Heart left ventricle (tissue), 16 donors: ENCODE measurements around the gene CCDC68. TPM values are rescaled to one million over a fixed set of nuclear protein-coding genes. Genes with fewer than 3 reads are reported as not detected.

ENCODE experiments used
- ATAC-seq, 4 donors: fragments of 200-7000 bp; cut with Tn5 transposase; one replicate each; pipeline ENCODE4 v1.9.1; 2020 to 2022; ENCODE audit warnings: moderate library complexity in 4 of 4, mild to moderate bottlenecking in 3 of 4, moderate number of reproducible peaks in 1 of 4
- DNase-seq, 5 donors: peaks; one replicate each; pipeline ENCODE4 v3.0.0-alpha.2; 2020
- H3K27ac ChIP-seq, 12 donors: fragments of 200-600 bp; sonication (generic) in 4 of 12; one replicate each; pipeline versions ENCODE4 v1.5.0 to v1.8.0; 2016 to 2022; ENCODE audit warnings: mild to moderate bottlenecking in 2 of 12
- H3K27me3 ChIP-seq, 9 donors: fragments of 200-600 bp; sonication (generic) in 2 of 9; one replicate each; pipeline versions ENCODE4 v1.5.1 to v1.8.0; 2016 to 2022; ENCODE audit warnings: mild to moderate bottlenecking in 3 of 9
- H3K36me3 ChIP-seq, 9 donors: fragments of 200-600 bp; sonication (generic) in 2 of 9; one replicate each; pipeline versions ENCODE4 v1.5.0 to v1.8.0; 2018 to 2022; ENCODE audit warnings: mild to moderate bottlenecking in 2 of 9
- H3K4me1 ChIP-seq, 12 donors: fragments of 200-600 bp; sonication (generic) in 4 of 12; one replicate each; pipeline versions ENCODE4 v1.5.0 to v1.8.0; 2016 to 2022; ENCODE audit warnings: mild to moderate bottlenecking in 3 of 12
- H3K4me3 ChIP-seq, 12 donors: fragments of 200-600 bp; sonication (generic) in 4 of 12; one replicate each; pipeline versions ENCODE4 v1.5.0 to v1.8.0; 2017 to 2022; ENCODE audit warnings: mild to moderate bottlenecking in 9 of 12, moderate library complexity in 4 of 12
- H3K9me3 ChIP-seq, 12 donors: fragments of 200-600 bp; sonication (generic) in 4 of 12; one replicate each; pipeline versions ENCODE4 v1.5.0 to v1.8.0; 2016 to 2022; ENCODE audit warnings: mild to moderate bottlenecking in 1 of 12
- POLR2A ChIP-seq, 2 donors: fragments of 450-650 bp; IDR thresholded peaks; one replicate each; pipeline ENCODE4 v1.6.1; 2017; ENCODE audit warnings: antibody characterized with exemption in 2 of 2, mild to moderate bottlenecking in 2 of 2, moderate library complexity in 2 of 2
- WGBS, 4 donors: extraction: QIAGEN DNeasy Blood & Tissue Kit in 2 of 4; methylation state at CpG; one replicate each; pipeline versions ENCODE4 v1.1.5 to v1.1.7; 2013 to 2018; 5-methylcytosine and 5-hydroxymethylcytosine counted together
- intact Hi-C, 10 donors: fragments of 100-400 bp; cut with DNase I; formaldehyde crosslinking; loops; one replicate each; pipeline versions ENCODE4 v1.11.1 to v1.14.2; 2022
- polyA plus RNA-seq, 2 donors: library from polyadenylated mRNA; stranded (reverse); fragments of 200-250 nt; gene quantifications; one replicate each; pipeline ENCODE4 v1.2.3, GENCODE V29; 2013
- total RNA-seq, 9 donors: library from RNA; depleted of rRNA in 2 of 9; stranded (reverse); fragments of >200 nt in 2 of 9; fragmentation: NEBNext Ultra II Directional in 3 of 9; extraction: Animal tissue kit (Norgen Biotek cat#: 25700) in 3 of 9; gene quantifications; one replicate each; pipeline versions ENCODE4 v1.1.0 to v1.2.4, GENCODE V29; 2016 to 2023
- TF ChIP-seq, protein P1 (sequence below), 12 donors: fragments of 200-600 bp; sonication (generic) in 4 of 12; IDR thresholded peaks; one replicate each; pipeline versions ENCODE4 v1.5.0 to v1.8.0; 2018 to 2022; ENCODE audit warnings: antibody characterized with exemption in 12 of 12, mild to moderate bottlenecking in 5 of 12
- donor health status: ischemic (EF 13 %, LVEDD 7.1; RV severe dilation, severe dysfunction).
- donor health status: healthy with polysubstance abuse.
- donor health status: DM: no; HTN: yes; CAD: no.
- donor health status: DM: no; HTN: no; CAD: no.
- donor health status: ischemic (EF 25% LVEDD 6.9; RV normal size, moderate dysfunction).
- donor health status: ischemic (EF 25% LVEDD 5.7; RV mildly dilated, moderate dysfunction).
- donor health status: healthy.
- donor health status: DM: yes; HTN: yes; CAD: no.
- donor health status: ischemic (EF 35%, LVEDD 5.7; RV mildly dilated, moderate dysfunction).
- donor health status: nonischemic (EF 11% LVEDD 7.7; RV severe dilation, severe dysfunction).
- donor health status: DM: yes; HTN: yes; CAD: no.
- donor health status: PGD.
- donor health status: ischemic (EF 29% LVEDD 5.4; RV normal size, mild dysfunction).
- donor health status: nonischemic (EF 23%, LVEDD 6.1; RV moderate dilation, normal function).

Gene CCDC68
- total and polyA plus RNA-seq, 11 donors: 2.0 to 11.6 (median 4.2) TPM

DNA sequence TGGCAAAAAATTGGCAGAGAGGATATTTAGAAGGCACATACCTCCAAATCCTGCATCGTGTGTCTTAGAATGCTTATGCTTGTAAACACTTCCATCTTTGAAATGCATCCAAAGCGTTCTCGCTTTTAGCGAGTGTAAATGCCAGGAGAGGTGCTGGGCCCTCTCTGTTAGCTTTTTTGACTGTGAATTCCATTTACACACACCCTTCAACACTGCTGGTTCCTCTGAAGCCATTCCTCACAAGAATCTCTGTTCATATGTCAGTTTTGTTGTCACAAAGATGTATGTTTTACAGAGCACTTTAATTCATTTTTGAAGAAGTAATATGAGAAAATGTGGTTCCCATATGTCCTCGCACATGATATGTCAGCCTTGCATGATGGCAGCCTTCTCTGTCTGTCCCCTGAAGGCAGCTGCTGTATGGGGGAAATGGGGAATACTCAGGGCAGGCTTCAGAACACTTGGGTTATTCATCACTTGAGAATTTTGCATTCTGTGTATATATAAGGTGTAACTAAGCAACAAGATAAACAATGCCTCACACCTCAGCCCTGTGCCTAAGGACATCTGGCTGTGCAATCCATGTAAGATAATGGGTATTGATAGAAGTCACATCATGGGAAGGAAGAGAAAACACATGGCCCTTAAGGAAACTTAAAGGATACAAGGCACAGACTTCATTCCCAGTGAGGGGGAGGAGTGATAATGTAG is 78.7 kb downstream of the CCDC68 start:
- H3K36me3 ChIP-seq: no peaks in the 10 kb centered on the region
- no peaks in the 10 kb centered on the region for H3K27me3 ChIP-seq
- no peak overlapping the region for H3K4me3 ChIP-seq
- H3K9me3 ChIP-seq: no peaks in the 10 kb centered on the region
- H3K27ac ChIP-seq: no peak overlapping the region
- TF ChIP-seq, protein P1, sequence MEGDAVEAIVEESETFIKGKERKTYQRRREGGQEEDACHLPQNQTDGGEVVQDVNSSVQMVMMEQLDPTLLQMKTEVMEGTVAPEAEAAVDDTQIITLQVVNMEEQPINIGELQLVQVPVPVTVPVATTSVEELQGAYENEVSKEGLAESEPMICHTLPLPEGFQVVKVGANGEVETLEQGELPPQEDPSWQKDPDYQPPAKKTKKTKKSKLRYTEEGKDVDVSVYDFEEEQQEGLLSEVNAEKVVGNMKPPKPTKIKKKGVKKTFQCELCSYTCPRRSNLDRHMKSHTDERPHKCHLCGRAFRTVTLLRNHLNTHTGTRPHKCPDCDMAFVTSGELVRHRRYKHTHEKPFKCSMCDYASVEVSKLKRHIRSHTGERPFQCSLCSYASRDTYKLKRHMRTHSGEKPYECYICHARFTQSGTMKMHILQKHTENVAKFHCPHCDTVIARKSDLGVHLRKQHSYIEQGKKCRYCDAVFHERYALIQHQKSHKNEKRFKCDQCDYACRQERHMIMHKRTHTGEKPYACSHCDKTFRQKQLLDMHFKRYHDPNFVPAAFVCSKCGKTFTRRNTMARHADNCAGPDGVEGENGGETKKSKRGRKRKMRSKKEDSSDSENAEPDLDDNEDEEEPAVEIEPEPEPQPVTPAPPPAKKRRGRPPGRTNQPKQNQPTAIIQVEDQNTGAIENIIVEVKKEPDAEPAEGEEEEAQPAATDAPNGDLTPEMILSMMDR (IDR thresholded peaks at IDR 0.05): no peak
- no peak for TF ChIP-seq POLR2A (IDR thresholded peaks at IDR 0.05)
- ATAC-seq: no peak
- no peak for DNase-seq
- H3K4me1 ChIP-seq: no peaks in the 10 kb centered on the region
- 67 to 73% (median 69%) methylated on average over 5 of the region's 5 CpGs for WGBS, 4 donors
- intact Hi-C loops: no loop called here

- WGBS, 4 donors: 71 to 82% (median 81%) methylated on average over 4 of the region's 4 CpGs
- Histone ChIP-seq H3K4me1 (no peaks in the 10 kb centered on the region), H3K4me3 (no peak overlapping the region), H3K36me3 (no peaks in the 10 kb centered on the region), H3K9me3 (no peaks in the 10 kb centered on the region), H3K27ac (no peak overlapping the region), H3K27me3 (no peaks in the 10 kb centered on the region)
- intact Hi-C loops: no loop called here
- DNase-seq: no peak
- TF ChIP-seq, protein P1 (IDR thresholded peaks at IDR 0.05): no peak
- no peak for TF ChIP-seq POLR2A (IDR thresholded peaks at IDR 0.05)
- no peak for ATAC-seq
These were observed 79.6 kb downstream of the CCDC68 start for GRCh38 chr18:54879691-54880090.

- 73 to 86% (median 78%) methylated on average over 3 of the region's 3 CpGs for WGBS, 4 donors
- TF ChIP-seq, protein P1 (IDR thresholded peaks at IDR 0.05): no peak
- no peak for TF ChIP-seq POLR2A (IDR thresholded peaks at IDR 0.05)
- ATAC-seq: no peak
- H3K27me3 ChIP-seq: no peaks in the 10 kb centered on the region
- no peak overlapping the region for H3K4me3 ChIP-seq
- DNase-seq: no peak
- intact Hi-C loops: no loop called here
- H3K4me1 ChIP-seq: no peaks in the 10 kb centered on the region
- no peak overlapping the region for H3K27ac ChIP-seq
- no peaks in the 10 kb centered on the region for H3K9me3 ChIP-seq
- no peaks in the 10 kb centered on the region for H3K36me3 ChIP-seq
These were observed 80.5 kb downstream of the CCDC68 start for GRCh38 chr18:54878659-54879358.

DNA sequence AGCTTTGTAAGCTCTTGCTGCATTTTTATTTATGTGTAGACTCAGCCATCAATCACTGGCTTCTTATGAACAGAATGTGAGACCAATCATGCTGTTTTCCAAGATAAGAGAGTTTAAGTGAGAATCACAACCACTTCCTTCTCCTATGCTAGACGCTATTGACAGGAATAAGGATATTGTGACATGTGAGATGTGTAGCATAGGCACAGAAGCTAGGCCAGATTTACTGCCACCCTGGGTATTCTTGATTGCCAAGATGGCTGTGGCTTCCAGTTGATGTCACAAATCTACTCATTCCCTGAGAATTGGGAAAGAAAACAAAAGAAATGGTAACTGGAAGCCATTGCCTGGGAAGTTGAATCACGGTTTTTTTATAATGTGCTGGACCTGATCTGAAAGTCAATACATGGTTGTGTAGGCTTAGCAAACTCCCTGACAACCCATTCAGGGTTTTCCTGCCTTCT is 81.1 kb downstream of the CCDC68 start:
- Histone ChIP-seq H3K9me3 (no peaks in the 10 kb centered on the region), H3K36me3 (no peaks in the 10 kb centered on the region), H3K4me1 (no peaks in the 10 kb centered on the region), H3K27ac (no peak overlapping the region), H3K27me3 (no peaks in the 10 kb centered on the region), H3K4me3 (no peak overlapping the region)
- ATAC-seq: no peak
- intact Hi-C loops: no loop called here
- TF ChIP-seq, protein P1 (IDR thresholded peaks at IDR 0.05): no peak
- no peak for TF ChIP-seq POLR2A (IDR thresholded peaks at IDR 0.05)
- 64 to 78% (median 73%) methylated on average over 2 of the region's 2 CpGs for WGBS, 4 donors
- no peak for DNase-seq
